GM23248 (cell line): ENCODE measurements around the gene PLPPR4. TPM values are rescaled to one million over a fixed set of nuclear protein-coding genes. Genes with fewer than 3 reads are reported as not detected.
A peak's percentile ranks its signal among the peaks of the same experiment; 100 is the strongest.
"Not testable (repeated sequence)": the region's sequence is repeated elsewhere in the genome, so short reads cannot be mapped to it uniquely, and the experiment has no call there.

ENCODE experiments used
- DNase-seq: peaks from one replicate; pipeline ENCODE4 v3.0.0-alpha.2; 2015
- H2AFZ ChIP-seq: fragments of 200-600 bp; sonication (generic); 2 replicates; pipeline ENCODE4 v1.6.1; 2016; ENCODE audit warnings: antibody characterized with exemption
- H3F3A ChIP-seq: fragments of 200-600 bp; sonication (generic); 2 replicates; pipeline ENCODE4 v1.6.1; 2016; ENCODE audit warnings: mild to moderate bottlenecking, antibody characterized with exemption, mixed run types; ENCODE audit not compliant: insufficient read depth
- H3K27ac ChIP-seq: fragments of 200-600 bp; sonication (generic); 2 replicates; pipeline ENCODE4 v1.5.1; 2016; ENCODE audit warnings: mild to moderate bottlenecking
- H3K27me3 ChIP-seq: fragments of 200-600 bp; sonication (generic); replicated peaks from 2 replicates; pipeline ENCODE4 v1.6.1; 2016; ENCODE audit warnings: mild to moderate bottlenecking; ENCODE audit not compliant: insufficient read depth
- H3K36me3 ChIP-seq: fragments of 200-600 bp; sonication (generic); 2 replicates; pipeline ENCODE4 v1.6.1; 2016; ENCODE audit warnings: low read depth, mild to moderate bottlenecking
- H3K4me1 ChIP-seq: fragments of 200-600 bp; sonication (generic); 2 replicates; pipeline ENCODE4 v1.6.1; 2016; ENCODE audit warnings: mild to moderate bottlenecking; ENCODE audit not compliant: insufficient read depth
- H3K4me2 ChIP-seq: fragments of 200-600 bp; sonication (generic); one replicate; pipeline ENCODE4 v1.6.1; 2016; ENCODE audit warnings: mild to moderate bottlenecking; ENCODE audit not compliant: unreplicated experiment
- H3K4me3 ChIP-seq: fragments of 200-600 bp; sonication (generic); 2 replicates; pipeline ENCODE4 v1.5.1; 2016; ENCODE audit warnings: mild to moderate bottlenecking
- H3K79me2 ChIP-seq: fragments of 200-600 bp; sonication (generic); 2 replicates; pipeline ENCODE4 v1.6.1; 2016; ENCODE audit warnings: mild to moderate bottlenecking; ENCODE audit not compliant: insufficient read depth
- H3K9ac ChIP-seq: fragments of 200-600 bp; sonication (generic); 2 replicates; pipeline ENCODE4 v1.6.1; 2016; ENCODE audit warnings: mild to moderate bottlenecking
- H3K9me2 ChIP-seq: fragments of 200-600 bp; sonication (generic); 2 replicates; pipeline ENCODE4 v1.6.1; 2016; ENCODE audit warnings: mixed run types, mild to moderate bottlenecking, moderate library complexity; ENCODE audit not compliant: insufficient read depth
- H3K9me3 ChIP-seq: fragments of 200-600 bp; sonication (generic); one replicate; pipeline ENCODE4 v1.6.1; 2017; ENCODE audit warnings: low read depth
- H4K20me1 ChIP-seq: fragments of 200-600 bp; sonication (generic); 2 replicates; pipeline ENCODE4 v1.6.0; 2016; ENCODE audit not compliant: insufficient read depth
- EZH2 ChIP-seq: fragments of 200-600 bp; sonication (generic); IDR thresholded peaks from 2 replicates; pipeline ENCODE4 v1.6.1; 2018; ENCODE audit warnings: antibody characterized with exemption, mild to moderate bottlenecking; ENCODE audit not compliant: insufficient read depth, poor library complexity, severe bottlenecking
- EZH2phosphoT487 ChIP-seq: fragments of 200-600 bp; sonication (generic); IDR thresholded peaks from 2 replicates; pipeline ENCODE4 v1.6.1; 2018; ENCODE audit warnings: antibody characterized with exemption, moderate library complexity, mild to moderate bottlenecking, low read depth; ENCODE audit not compliant: insufficient read depth
- WGBS, 2 experiments: methylation state at CpG; one replicate each; pipeline ENCODE4 v1.1.6; 2015 to 2017; ENCODE audit warnings: low lambda C conversion rate in 2 of 2, low coverage in 1 of 2; ENCODE audit errors: missing lambda C conversion rate in 2 of 2; 5-methylcytosine and 5-hydroxymethylcytosine counted together
- in situ Hi-C: fragments of 300-500 bp; cut with MboI; formaldehyde crosslinking; loops from 2 replicates; pipeline ENCODE4 v1.15.0; 2020
- polyA plus RNA-seq: library from polyadenylated mRNA; unstranded; fragments of >200 nt; fragmentation: Nextera tagmentation; extraction: Ambion mirVana; gene quantifications from 2 replicates; pipeline ENCODE4 v1.2.1, GENCODE V29; 2016
- total RNA-seq: library from RNA; depleted of rRNA; stranded (reverse); fragments of >200 nt; shearing (Covaris generic); gene quantifications from 2 replicates; pipeline ENCODE4 v1.2.3, GENCODE V29; 2014

Gene PLPPR4
- total and polyA plus RNA-seq, 2 experiments from 2014 or later, result 0.79 to 1.7 TPM

DNA sequence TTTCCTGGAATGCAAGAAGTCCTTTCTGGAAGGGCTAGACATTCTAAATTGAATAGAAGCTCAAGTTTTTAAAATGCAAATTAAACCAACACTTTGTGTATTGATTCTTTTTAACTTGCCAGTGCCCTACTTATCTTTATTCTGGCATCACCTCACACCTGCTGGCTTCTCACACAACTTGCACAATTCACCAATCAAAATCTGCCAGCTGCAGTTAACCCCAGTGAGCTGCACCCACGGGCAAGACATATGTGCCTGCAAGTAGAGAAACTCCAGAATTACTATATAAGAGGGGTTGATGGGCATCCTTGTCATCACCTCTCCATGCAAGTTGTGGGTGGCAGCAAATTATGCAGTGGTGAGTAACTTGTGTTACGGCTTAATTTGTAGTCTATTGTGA is 11.7 kb upstream of the PLPPR4 start:
- WGBS, 2 experiments, result 44 to 48% methylated on average over 2 of the region's 2 CpGs
- in situ Hi-C loops, result no loop called here

DNA sequence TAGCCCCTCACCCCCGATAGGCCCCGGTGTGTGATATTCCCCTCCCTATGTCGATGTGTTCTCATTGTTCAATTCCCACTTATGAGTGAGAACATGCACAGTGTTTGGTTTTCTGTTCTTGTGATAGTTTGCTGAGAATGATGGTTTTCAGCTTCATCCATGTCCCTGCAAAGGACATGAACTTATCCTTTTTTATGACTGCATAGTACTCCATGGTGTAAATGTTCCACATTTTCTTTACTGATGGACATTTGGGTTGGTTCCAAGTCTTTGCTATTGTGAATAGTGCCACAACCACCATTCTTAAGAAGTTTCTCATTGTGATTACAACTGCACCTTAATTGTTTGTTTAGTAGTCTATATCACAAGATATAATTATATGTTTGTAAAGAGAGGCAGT is 3.9 kb upstream of the PLPPR4 start:
- H3K9me3 ChIP-seq, H4K20me1 ChIP-seq, H3K4me2 ChIP-seq, H3K4me3 ChIP-seq, in situ Hi-C loops, H3K27ac ChIP-seq, H3K27me3 ChIP-seq, H3K9ac ChIP-seq, H3F3A ChIP-seq, H3K79me2 ChIP-seq, H3K9me2 ChIP-seq, DNase-seq, H3K36me3 ChIP-seq, H3K4me1 ChIP-seq, H2AFZ ChIP-seq: not testable (repeated sequence)
- WGBS, 2 experiments, result 62 to 77% methylated on average over 3 of the region's 3 CpGs

More for the DNA sequence above, 11.7 kb upstream of the PLPPR4 start:
- no peaks in the 10 kb centered on the region for H3K4me1 ChIP-seq
- H3K27ac ChIP-seq, result no peak overlapping the region
- H3K79me2 ChIP-seq, result no peaks in the 10 kb centered on the region
- no peaks in the 10 kb centered on the region for H3K36me3 ChIP-seq
- DNase-seq, result no peak
- H3K9me2 ChIP-seq, result no peaks in the 10 kb centered on the region
- no peak overlapping the region for H3K4me3 ChIP-seq
- TF ChIP-seq EZH2phosphoT487 (no peak), EZH2 (no peak)
- H2AFZ ChIP-seq, result no peak overlapping the region
- no peaks in the 10 kb centered on the region for H3F3A ChIP-seq
- H3K27me3 ChIP-seq, result no peaks in the 10 kb centered on the region; the same call in 1 of the 2 replicates
- H3K4me2 ChIP-seq, result no peak overlapping the region
- H3K9me3 ChIP-seq, result no peaks in the 10 kb centered on the region
- H3K9ac ChIP-seq, result no peak overlapping the region
- H4K20me1 ChIP-seq, result no peaks in the 10 kb centered on the region

DNA sequence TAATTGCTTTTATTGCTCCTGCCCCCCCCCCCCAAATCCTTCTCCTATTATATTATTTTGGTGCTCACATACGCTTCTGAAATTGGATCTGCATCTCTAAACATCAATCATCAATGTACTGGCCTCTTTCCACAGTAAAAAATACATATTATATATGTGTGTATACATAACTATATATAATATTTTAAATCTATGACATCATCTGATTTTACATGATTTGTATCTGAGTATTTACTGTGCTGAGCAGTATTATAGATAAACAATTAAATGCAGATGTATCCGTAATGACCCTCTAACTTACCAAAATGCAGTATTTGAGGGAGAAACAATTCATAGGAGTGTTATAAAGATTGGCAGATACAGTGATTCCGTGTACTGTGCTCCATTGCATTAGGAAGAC is 832 bp downstream of the PLPPR4 start:
- 82 to 85% methylated on average over 3 of the region's 3 CpGs for WGBS, 2 experiments
- DNase-seq, result no peak
- no peak overlapping the region for H3K9ac ChIP-seq
- no peaks in the 10 kb centered on the region for H3K9me2 ChIP-seq
- no peak overlapping the region for H3K4me2 ChIP-seq
- no peaks in the 10 kb centered on the region for H3K9me3 ChIP-seq
- peaks cover 12% of the 10 kb centered on the region for H3K4me1 ChIP-seq
- H4K20me1 ChIP-seq, result no peaks in the 10 kb centered on the region
- TF ChIP-seq EZH2phosphoT487 (no peak), EZH2 (no peak)
- H3K27ac ChIP-seq, result no peak overlapping the region
- H3K36me3 ChIP-seq, result no peaks in the 10 kb centered on the region
- no peaks in the 10 kb centered on the region for H3K27me3 ChIP-seq
- no peak overlapping the region for H3K4me3 ChIP-seq
- peaks cover 23% of the 10 kb centered on the region for H3F3A ChIP-seq
- H2AFZ ChIP-seq, result no peak overlapping the region
- in situ Hi-C loops, result no loop called here
- no peaks in the 10 kb centered on the region for H3K79me2 ChIP-seq

GRCh38 chr1:99266726-99267125 is 2.4 kb downstream of the PLPPR4 start:
- Histone ChIP-seq H4K20me1 (no peaks in the 10 kb centered on the region), H3K36me3 (no peaks in the 10 kb centered on the region), H3K27ac (peak overlapping the region; percentile 82), H3K9me3 (no peaks in the 10 kb centered on the region), H3K4me1 (peaks cover 12% of the 10 kb centered on the region), H2AFZ (peak overlapping the region; percentile 50), H3K9ac (peak overlapping the region; percentile 27; the same call in 1 of the 2 replicates), H3K4me2 (peak overlapping the region; percentile 43), H3F3A (peaks cover 23% of the 10 kb centered on the region), H3K79me2 (no peaks in the 10 kb centered on the region), H3K9me2 (no peaks in the 10 kb centered on the region), H3K4me3 (no peak overlapping the region), H3K27me3 (no peaks in the 10 kb centered on the region)
- peak; percentile 85 for DNase-seq
- WGBS, 2 experiments, result 13 to 14% methylated on average over 2 of the region's 2 CpGs
- no peak for TF ChIP-seq EZH2phosphoT487
- TF ChIP-seq EZH2, result no peak
- in situ Hi-C loops, result no loop called here

- peak; percentile 58 for DNase-seq
- no peak overlapping the region for H3K27ac ChIP-seq
- no peaks in the 10 kb centered on the region for H3K9me3 ChIP-seq
- peaks cover 23% of the 10 kb centered on the region for H3F3A ChIP-seq
- H2AFZ ChIP-seq, result no peak overlapping the region
- H4K20me1 ChIP-seq, result no peaks in the 10 kb centered on the region
- no peak for TF ChIP-seq EZH2phosphoT487
- no peak for TF ChIP-seq EZH2
- H3K27me3 ChIP-seq, result no peaks in the 10 kb centered on the region
- no peak overlapping the region for H3K4me3 ChIP-seq
- no peak overlapping the region for H3K4me2 ChIP-seq
- no peaks in the 10 kb centered on the region for H3K79me2 ChIP-seq
- no peaks in the 10 kb centered on the region for H3K36me3 ChIP-seq
- no peaks in the 10 kb centered on the region for H3K9me2 ChIP-seq
- WGBS, 2 experiments, result 68 to 74% methylated on average over 1 of the region's 1 CpG
- H3K9ac ChIP-seq, result no peak overlapping the region
- in situ Hi-C loops, result no loop called here
- peaks cover 12% of the 10 kb centered on the region for H3K4me1 ChIP-seq
These were observed 3.7 kb downstream of the PLPPR4 start for GRCh38 chr1:99268021-99268420.
